Common myeloid progenitor, CD34-positive (primary cell): ENCODE measurements around the gene LRRTM3.

Source experiments
- CTCF ChIA-PET: fragments of 350-600 bp; sonication (Branson Sonifier 250); formaldehyde crosslinking; loops from one replicate; lab custom pipeline; 2021; ENCODE audit warnings: antibody characterized with exemption; lab: Charles Lee
- POLR2A ChIA-PET: fragments of 350-600 bp; sonication (Branson Sonifier 250); formaldehyde crosslinking; loops from one replicate; lab custom pipeline; 2021; ENCODE audit warnings: antibody characterized with exemption; lab: Charles Lee
- DNase-seq, 3 donors: peaks; one replicate each; pipeline versions ENCODE4 v3.0.0 to v3.0.0-alpha.2; 2013
- H3K27ac ChIP-seq, 2 experiments: 1 replicate in 1 of 2; 2 replicates in 1 of 2; pipeline ENCODE4 v1.7.0; 2013; ENCODE audit warnings: inconsistent platforms in 2 of 2, low read length in 2 of 2, mild to moderate bottlenecking in 2 of 2, low read depth in 1 of 2, moderate library complexity in 1 of 2; ENCODE audit not compliant: severe bottlenecking in 2 of 2, insufficient read depth in 1 of 2, poor library complexity in 1 of 2
- H3K27me3 ChIP-seq, 5 experiments: replicated peaks in 2 of 5; 1 replicate in 3 of 5; 2 replicates in 2 of 5; pipeline versions ENCODE4 v1.6.1 to v1.7.0; 2013; ENCODE audit warnings: low read length in 4 of 5, mild to moderate bottlenecking in 2 of 5, moderate library complexity in 2 of 5, inconsistent platforms in 1 of 5; ENCODE audit not compliant: insufficient read depth in 5 of 5, control insufficient read depth in 4 of 5
- H3K36me3 ChIP-seq, 4 experiments: 1 replicate in 2 of 4; 2 replicates in 2 of 4; pipeline versions ENCODE4 v1.6.1 to v1.7.0; 2013; ENCODE audit warnings: low read length in 3 of 4, control low read depth in 1 of 4, mild to moderate bottlenecking in 1 of 4; ENCODE audit not compliant: control insufficient read depth in 4 of 4, insufficient read depth in 4 of 4
- H3K4me1 ChIP-seq, 4 experiments: 1 replicate in 3 of 4; 2 replicates in 1 of 4; pipeline versions ENCODE4 v1.6.1 to v1.7.1; 2013; ENCODE audit warnings: low read length in 3 of 4, mild to moderate bottlenecking in 3 of 4, control low read depth in 1 of 4, inconsistent platforms in 1 of 4, moderate library complexity in 1 of 4; ENCODE audit not compliant: control insufficient read depth in 4 of 4, insufficient read depth in 4 of 4; ENCODE audit errors: control extremely low read depth in 1 of 4
- H3K4me3 ChIP-seq, 7 experiments: 1 replicate in 4 of 7; 2 replicates in 3 of 7; pipeline versions ENCODE4 v1.5.1 to v1.7.0; 2013; ENCODE audit warnings: mild to moderate bottlenecking in 7 of 7, low read length in 6 of 7, moderate library complexity in 6 of 7, inconsistent platforms in 2 of 7, low read depth in 2 of 7, control low read depth in 1 of 7; ENCODE audit not compliant: insufficient read depth in 4 of 7, control insufficient read depth in 1 of 7; ENCODE audit errors: extremely low read depth in 1 of 7
- H3K9me3 ChIP-seq, 5 experiments: 1 replicate in 4 of 5; 2 replicates in 1 of 5; pipeline versions ENCODE4 v1.6.1 to v1.7.1; 2013; ENCODE audit warnings: low read length in 4 of 5, mild to moderate bottlenecking in 2 of 5, inconsistent platforms in 1 of 5, low read depth in 1 of 5, moderate library complexity in 1 of 5; ENCODE audit not compliant: control insufficient read depth in 4 of 5, insufficient read depth in 2 of 5; ENCODE audit errors: control extremely low read depth in 1 of 5
- WGBS: methylation state at CpG from one replicate; pipeline ENCODE4 v1.1.5; 2013; ENCODE audit not compliant: insufficient coverage; 5-methylcytosine and 5-hydroxymethylcytosine counted together

Gene LRRTM3

GRCh38 chr10:67107670-67108069 lies 181.8 kb downstream of the LRRTM3 start:
- CTCF ChIA-PET: no interaction called here
- POLR2A ChIA-PET: no interaction called here
- Histone ChIP-seq H3K36me3 (no peaks in the 10 kb centered on the region), H3K4me3 (no peak overlapping the region), H3K9me3 (no peaks in the 10 kb centered on the region), H3K27me3 (no peaks in the 10 kb centered on the region), H3K4me1 (no peaks in the 10 kb centered on the region), H3K27ac (no peak overlapping the region)
- WGBS: 100% methylated on average over 3 of the region's 3 CpGs
- no peak for DNase-seq

- H3K4me3 ChIP-seq: no peak overlapping the region
- H3K4me1 ChIP-seq: no peaks in the 10 kb centered on the region
- no peaks in the 10 kb centered on the region for H3K36me3 ChIP-seq
- DNase-seq: no peak
- no peaks in the 10 kb centered on the region for H3K9me3 ChIP-seq
- POLR2A ChIA-PET: no interaction called here
- no peak overlapping the region for H3K27ac ChIP-seq
- no peaks in the 10 kb centered on the region for H3K27me3 ChIP-seq
- CTCF ChIA-PET: no interaction called here
Observed at GRCh38 chr10:67110286-67110685, 184.4 kb downstream of the LRRTM3 start.

GRCh38 chr10:67112765-67113164 lies 186.9 kb downstream of the LRRTM3 start:
- DNase-seq: no peak
- CTCF ChIA-PET: no interaction called here

GRCh38 chr10:67114945-67115344 lies 189.1 kb downstream of the LRRTM3 start:
- CTCF ChIA-PET: no interaction called here
- H3K9me3 ChIP-seq: no peaks in the 10 kb centered on the region
- H3K36me3 ChIP-seq: no peaks in the 10 kb centered on the region
- no peak overlapping the region for H3K4me3 ChIP-seq
- no peak overlapping the region for H3K27ac ChIP-seq
- H3K27me3 ChIP-seq: no peaks in the 10 kb centered on the region
- no peaks in the 10 kb centered on the region for H3K4me1 ChIP-seq
- WGBS: 95% methylated on average over 2 of the region's 2 CpGs
- no peak for DNase-seq
- POLR2A ChIA-PET: no interaction called here

More at GRCh38 chr10:67112765-67113164, 186.9 kb downstream of the LRRTM3 start:
- Histone ChIP-seq H3K9me3 (no peaks in the 10 kb centered on the region), H3K36me3 (no peaks in the 10 kb centered on the region), H3K27ac (no peak overlapping the region), H3K4me3 (no peak overlapping the region), H3K4me1 (no peaks in the 10 kb centered on the region), H3K27me3 (no peaks in the 10 kb centered on the region)
- POLR2A ChIA-PET: no interaction called here
- WGBS: no CpG with 5 or more reads among the region's 1 CpG

GRCh38 chr10:67115972-67116371 lies 190.1 kb downstream of the LRRTM3 start:
- Histone ChIP-seq H3K9me3 (no peaks in the 10 kb centered on the region), H3K27me3 (no peaks in the 10 kb centered on the region), H3K4me3 (no peak overlapping the region), H3K4me1 (no peaks in the 10 kb centered on the region), H3K27ac (no peak overlapping the region), H3K36me3 (no peaks in the 10 kb centered on the region)
- no peak for DNase-seq
- ChIA-PET CTCF (no interaction called here), POLR2A (no interaction called here)
- no CpG with 5 or more reads among the region's 1 CpG for WGBS

- CTCF ChIA-PET: no interaction called here
- no peak overlapping the region for H3K27ac ChIP-seq
- WGBS: no CpG with 5 or more reads among the region's 1 CpG
Observed at GRCh38 chr10:67119651-67120050, 193.8 kb downstream of the LRRTM3 start.

GRCh38 chr10:67127441-67127840 lies 201.6 kb downstream of the LRRTM3 start:
- ChIA-PET POLR2A (no interaction called here), CTCF (no interaction called here)
- Histone ChIP-seq H3K27me3 (peaks cover 0 to 2% (median 0%) of the 10 kb centered on the region in 5 experiments), H3K27ac (no peak overlapping the region), H3K9me3 (peaks cover 0 to 1% (median 0%) of the 10 kb centered on the region in 5 experiments), H3K4me1 (no peaks in the 10 kb centered on the region), H3K36me3 (no peaks in the 10 kb centered on the region), H3K4me3 (no peak overlapping the region)
- WGBS: no CpG with 5 or more reads among the region's 2 CpGs
- no peak for DNase-seq

More at GRCh38 chr10:67119651-67120050, 193.8 kb downstream of the LRRTM3 start:
- Histone ChIP-seq H3K4me1 (no peaks in the 10 kb centered on the region), H3K4me3 (no peak overlapping the region), H3K36me3 (no peaks in the 10 kb centered on the region), H3K9me3 (no peaks in the 10 kb centered on the region), H3K27me3 (no peaks in the 10 kb centered on the region)
- POLR2A ChIA-PET: no interaction called here
- DNase-seq: no peak
